ENCODE data around the gene CFAP70. TPM values are rescaled to one million over a fixed set of nuclear protein-coding genes. Genes with fewer than 3 reads are reported as not detected.

Gene CFAP70
- total RNA-seq, 1 experiment from 2014 or later: 0.24 TPM

GRCh38 chr10:73205081-73205480 is 153.6 kb downstream of the CFAP70 start:
- H2BK5ac ChIP-seq (ENCODE audit: insufficient read length, low read length): no peak overlapping the region
- Mint-ChIP-seq H3K9me3 (peaks cover 27 to 32% of the 10 kb centered on the region in 2 experiments), H3K36me3 (ENCODE audit: insufficient read depth in 1 of 3, low read depth in 3 of 3) (peaks cover 22 to 48% (median 34%) of the 10 kb centered on the region in 3 experiments), H3K27ac (no peak overlapping the region), H3K4me3 (no peak overlapping the region; a peak in 1 of 5 replicates), H3K4me1 (no peaks in the 10 kb centered on the region), H3K27me3 (ENCODE audit: low read depth) (no peaks in the 10 kb centered on the region; the same call in 1 of the 2 replicates)
- H3K14ac ChIP-seq (ENCODE audit: insufficient read depth, low read length): no peak overlapping the region
- no peaks in the 10 kb centered on the region for H3K23me2 ChIP-seq (ENCODE audit: insufficient read length, low read depth, low read length, poor library complexity, severe bottlenecking)
- no peak overlapping the region for H3K18ac ChIP-seq (ENCODE audit: insufficient read length, low read depth, low read length)
- peaks cover 17% of the 10 kb centered on the region for H3K9me3 ChIP-seq (ENCODE audit: control insufficient read depth, low read depth, low read length)
- H2BK20ac ChIP-seq (ENCODE audit: low read depth, low read length, poor library complexity, severe bottlenecking): no peak overlapping the region
- H3K23ac ChIP-seq (ENCODE audit: insufficient read length, low read depth, low read length): no peak overlapping the region
- H4K8ac ChIP-seq (replicated peaks; ENCODE audit: insufficient read length, low read depth, low read length): no peak overlapping the region
- no peaks in the 10 kb centered on the region for H3K79me2 ChIP-seq (ENCODE audit: insufficient read depth, low read length)
- H3K4ac ChIP-seq (ENCODE audit: low read depth, low read length): no peak overlapping the region
- no peak overlapping the region for H2BK120ac ChIP-seq (ENCODE audit: low read depth, low read length, poor library complexity, severe bottlenecking)
- WGBS (ENCODE audit: extremely low coverage, insufficient read length, low lambda C conversion rate): no CpG with 5 or more reads among the region's 3 CpGs
- H3K79me1 ChIP-seq (ENCODE audit: insufficient read depth, low read depth, low read length, poor library complexity, severe bottlenecking): no peaks in the 10 kb centered on the region
- no peak overlapping the region for H2AFZ ChIP-seq (ENCODE audit: low read length)
- no peak overlapping the region for H4K91ac ChIP-seq (ENCODE audit: insufficient read length, low read depth, low read length)
- H3K4me2 ChIP-seq (ENCODE audit: insufficient read depth, insufficient read length, low read length): no peak overlapping the region
- H4K5ac ChIP-seq (ENCODE audit: insufficient read length, low read depth, low read length): no peak overlapping the region
- no peak overlapping the region for H3K9ac ChIP-seq (ENCODE audit: extremely low read depth, insufficient read length, low read length)
- no peaks in the 10 kb centered on the region for H3K4me1 ChIP-seq (ENCODE audit: insufficient read depth, low read length)
- TF ChIP-seq, protein P1, sequence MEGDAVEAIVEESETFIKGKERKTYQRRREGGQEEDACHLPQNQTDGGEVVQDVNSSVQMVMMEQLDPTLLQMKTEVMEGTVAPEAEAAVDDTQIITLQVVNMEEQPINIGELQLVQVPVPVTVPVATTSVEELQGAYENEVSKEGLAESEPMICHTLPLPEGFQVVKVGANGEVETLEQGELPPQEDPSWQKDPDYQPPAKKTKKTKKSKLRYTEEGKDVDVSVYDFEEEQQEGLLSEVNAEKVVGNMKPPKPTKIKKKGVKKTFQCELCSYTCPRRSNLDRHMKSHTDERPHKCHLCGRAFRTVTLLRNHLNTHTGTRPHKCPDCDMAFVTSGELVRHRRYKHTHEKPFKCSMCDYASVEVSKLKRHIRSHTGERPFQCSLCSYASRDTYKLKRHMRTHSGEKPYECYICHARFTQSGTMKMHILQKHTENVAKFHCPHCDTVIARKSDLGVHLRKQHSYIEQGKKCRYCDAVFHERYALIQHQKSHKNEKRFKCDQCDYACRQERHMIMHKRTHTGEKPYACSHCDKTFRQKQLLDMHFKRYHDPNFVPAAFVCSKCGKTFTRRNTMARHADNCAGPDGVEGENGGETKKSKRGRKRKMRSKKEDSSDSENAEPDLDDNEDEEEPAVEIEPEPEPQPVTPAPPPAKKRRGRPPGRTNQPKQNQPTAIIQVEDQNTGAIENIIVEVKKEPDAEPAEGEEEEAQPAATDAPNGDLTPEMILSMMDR (conservative IDR thresholded peaks at IDR 0.05): no peak
- no peak overlapping the region for H3K27ac ChIP-seq (ENCODE audit: insufficient read length, low read depth, low read length)
- no peak overlapping the region for H3T11ph ChIP-seq (ENCODE audit: low read length)
- H2BK15ac ChIP-seq (ENCODE audit: low read depth, low read length): no peak overlapping the region
- no peak overlapping the region for H2AK5ac ChIP-seq (ENCODE audit: insufficient read length, low read length)
- H4K20me1 ChIP-seq (ENCODE audit: control insufficient read depth, insufficient read depth, insufficient read length): no peaks in the 10 kb centered on the region
- H3K27me3 ChIP-seq (ENCODE audit: insufficient read depth, low read length): no peaks in the 10 kb centered on the region
- H2BK12ac ChIP-seq (ENCODE audit: insufficient read length, low read depth, low read length): no peak overlapping the region
- DNase-seq: no peak
- H3K56ac ChIP-seq (ENCODE audit: insufficient read length, low read depth, low read length): no peak overlapping the region

Other genes starting within 250 kb of the CFAP70 start
- gene NUDT13, start 248.4 kb downstream of the CFAP70 start, total RNA-seq (2021): 1.5 and 1.6 TPM in 2 replicates
- gene ECD, start 190.9 kb downstream of the CFAP70 start, total RNA-seq (2021): 39.9 and 41.6 TPM in 2 replicates
- gene FAM149B1, start 190.7 kb downstream of the CFAP70 start, total RNA-seq (2021): 16.8 and 17.9 TPM in 2 replicates
- gene DNAJC9, start 111.6 kb downstream of the CFAP70 start, total RNA-seq (2021): 45.7 and 47.7 TPM in 2 replicates
- gene MRPS16, start 106.2 kb downstream of the CFAP70 start, total RNA-seq (2021): 122 and 128 TPM in 2 replicates
- 77.6 and 84.6 TPM in 2 replicates for gene ANXA7, start 55.2 kb upstream of the CFAP70 start, total RNA-seq (2021)
- 1.4 and 1.9 TPM in 2 replicates for gene MSS51, start 74.7 kb upstream of the CFAP70 start, total RNA-seq (2021)
- 37.2 and 37.3 TPM in 2 replicates for gene PPP3CB, start 137.2 kb upstream of the CFAP70 start, total RNA-seq (2021)
- 35.7 and 37.9 TPM in 2 replicates for gene USP54, start 232.5 kb upstream of the CFAP70 start, total RNA-seq (2021)

All from H9 (cell line).